Endothelial cell of umbilical vein (primary cell): ENCODE results near the gene TAF10. TPM values are rescaled to one million over a fixed set of nuclear protein-coding genes. Genes with fewer than 3 reads are reported as not detected.

Experiments used
- BruUV-seq: library from RNA; stranded (reverse); fragments of 400-500 nt; replicated peaks from 2 replicates; lab custom pipeline; 2021; lab: Mats Ljungman, UMichigan
- CTCF ChIA-PET: fragments of 300-600, 350-600 bp; sonication (Branson Sonifier 250); formaldehyde crosslinking; loops from one replicate; lab custom pipeline; 2021; ENCODE audit warnings: antibody characterized with exemption, inconsistent platforms; lab: Charles Lee
- POLR2A ChIA-PET: fragments of 300-600, 350-600 bp; sonication (Branson Sonifier 250); formaldehyde crosslinking; loops from one replicate; lab custom pipeline; 2021; ENCODE audit warnings: antibody characterized with exemption, inconsistent platforms; lab: Charles Lee
- DNase-seq: peaks from one replicate; pipeline ENCODE4 v3.0.0-alpha.2; 2011; ENCODE audit warnings: low read depth, low spot score
- FAIRE-seq: peaks from 2 replicates; lab custom pipeline; 2011; peaks lifted over from hg19 to GRCh38; lab: Jason Lieb, UNC
- H2AFZ ChIP-seq: 2 replicates; pipeline ENCODE4 v1.6.0; 2012; ENCODE audit warnings: low read depth, low read length, control low read depth, inconsistent platforms
- H3K27ac ChIP-seq: 2 replicates; pipeline ENCODE4 v1.5.1; 2011; ENCODE audit warnings: low read depth, mild to moderate bottlenecking, control low read depth, low read length, moderate library complexity; ENCODE audit not compliant: insufficient read depth
- H3K27me3 ChIP-seq, 2 experiments: 2 replicates each; pipeline versions ENCODE4 v1.6.0 to v1.6.1; 2011; ENCODE audit warnings: low read length in 2 of 2, mixed read lengths in 1 of 2; ENCODE audit not compliant: control insufficient read depth in 2 of 2, insufficient read depth in 2 of 2
- H3K36me3 ChIP-seq, 2 experiments: 2 replicates in 1 of 2; 3 replicates in 1 of 2; pipeline ENCODE4 v1.5.1; 2011; ENCODE audit warnings: low read length in 2 of 2, mild to moderate bottlenecking in 1 of 2, moderate library complexity in 1 of 2; ENCODE audit not compliant: control insufficient read depth in 2 of 2, insufficient read depth in 2 of 2; ENCODE audit errors: extremely low read depth in 1 of 2
- H3K4me1 ChIP-seq: 3 replicates; pipeline ENCODE4 v1.5.1; 2011; ENCODE audit warnings: mild to moderate bottlenecking, low read length; ENCODE audit not compliant: control insufficient read depth, insufficient read depth; ENCODE audit errors: extremely low read depth
- H3K4me2 ChIP-seq: 2 replicates; pipeline ENCODE4 v1.6.1; 2011; ENCODE audit warnings: low read length, control low read depth, mixed read lengths; ENCODE audit not compliant: insufficient read depth
- H3K4me3 ChIP-seq, 3 experiments: fragments of 200-600 bp in 1 of 3; sonication (generic), shearing (Covaris generic) in 1 of 3; replicated peaks in 1 of 3; 2 replicates each; pipeline ENCODE4 v1.5.1; 2011 to 2016; ENCODE audit warnings: control low read depth in 3 of 3, low read length in 3 of 3, mild to moderate bottlenecking in 2 of 3, inconsistent platforms in 1 of 3, low read depth in 1 of 3, moderate library complexity in 1 of 3; ENCODE audit not compliant: insufficient read depth in 1 of 3
- H3K79me2 ChIP-seq: 2 replicates; pipeline ENCODE4 v1.6.0; 2012; ENCODE audit warnings: low read length, inconsistent platforms; ENCODE audit not compliant: control insufficient read depth, insufficient read depth
- H3K9ac ChIP-seq: replicated peaks from 2 replicates; pipeline ENCODE3; 2011; ENCODE audit warnings: low read length, control low read depth; ENCODE audit not compliant: insufficient read depth; ENCODE audit errors: extremely low read depth
- H3K9me1 ChIP-seq: replicated peaks from 3 replicates; pipeline ENCODE4 v1.6.0; 2011; ENCODE audit warnings: mild to moderate bottlenecking, low read length; ENCODE audit not compliant: control insufficient read depth, insufficient read depth; ENCODE audit errors: extremely low read depth
- H3K9me3 ChIP-seq: replicated peaks from 2 replicates; pipeline ENCODE4 v1.5.1; 2012; ENCODE audit warnings: low read length, inconsistent platforms; ENCODE audit not compliant: control insufficient read depth, insufficient read depth
- H4K20me1 ChIP-seq: replicated peaks from 2 replicates; pipeline ENCODE3; 2011; ENCODE audit warnings: mild to moderate bottlenecking, low read length; ENCODE audit not compliant: control insufficient read depth, insufficient read depth; ENCODE audit errors: extremely low read depth
- CTCF ChIP-seq, 2 donors: IDR thresholded peaks; 1 replicate in 1 of 2; 2 replicates in 1 of 2; pipeline ENCODE4 v1.5.1; 2011; ENCODE audit warnings: low read length in 2 of 2, mild to moderate bottlenecking in 2 of 2, moderate library complexity in 2 of 2, control low read depth in 1 of 2, inconsistent platforms in 1 of 2, low read depth in 1 of 2; ENCODE audit not compliant: insufficient read depth in 1 of 2; ENCODE audit errors: extremely low read depth in 1 of 2
- EZH2 ChIP-seq: IDR thresholded peaks from 2 replicates; pipeline ENCODE4 v1.6.1; 2012; ENCODE audit warnings: borderline replicate concordance, low read depth, mild to moderate bottlenecking, moderate library complexity, low read length, inconsistent platforms; ENCODE audit not compliant: severe bottlenecking
- FOS ChIP-seq: IDR thresholded peaks from 2 replicates; pipeline ENCODE4 v1.6.1; 2011; ENCODE audit warnings: mild to moderate bottlenecking, low read length, moderate library complexity, borderline replicate concordance; ENCODE audit not compliant: insufficient read depth
- GATA2 ChIP-seq: IDR thresholded peaks from 2 replicates; pipeline ENCODE4 v1.7.0; 2011; ENCODE audit warnings: low read depth, mild to moderate bottlenecking, moderate library complexity, mixed read lengths, low read length; ENCODE audit not compliant: insufficient read length, insufficient read depth
- JUN ChIP-seq: IDR thresholded peaks from 2 replicates; pipeline ENCODE4 v1.6.1; 2011; ENCODE audit warnings: borderline replicate concordance, low read depth; ENCODE audit not compliant: insufficient read length, insufficient read depth
- MAX ChIP-seq: IDR thresholded peaks from 2 replicates; pipeline ENCODE4 v1.6.1; 2011; ENCODE audit not compliant: insufficient read depth, insufficient read length
- MYC ChIP-seq: IDR thresholded peaks from one replicate; pipeline ENCODE4 v1.6.1; 2011; ENCODE audit warnings: mild to moderate bottlenecking, low read depth, low read length
- POLR2A ChIP-seq: IDR thresholded peaks from 2 replicates; pipeline ENCODE4 v1.6.1; 2012; ENCODE audit warnings: low read depth, mild to moderate bottlenecking, control low read depth, low read length
- POLR2AphosphoS5 ChIP-seq: IDR thresholded peaks from 2 replicates; pipeline ENCODE4 v1.6.1; 2012; ENCODE audit warnings: low read depth, mild to moderate bottlenecking, control low read depth, low read length, moderate library complexity; ENCODE audit not compliant: insufficient read depth
- dilution Hi-C: fragments of 300-500 bp; cut with MboI; formaldehyde crosslinking; loops from one replicate; pipeline ENCODE4 v1.15.0; 2019; ENCODE audit warnings: low sequenced_read_pairs; ENCODE audit not compliant: extremely low pct_ligation_motif_present
- intact Hi-C: fragments of 100-400 bp; cut with micrococcal nuclease; formaldehyde crosslinking; loops from one replicate; pipeline ENCODE4 v1.10.0; 2022
- polyA plus RNA-seq, 4 experiments: library from polyadenylated mRNA; depleted of rRNA in 3 of 4; stranded (reverse) in 3 of 4; unstranded in 1 of 4; fragments of >200 nt; gene quantifications; 2 replicates each; pipeline versions ENCODE4 v1.2.1 to v1.2.3, GENCODE V29; 2011 to 2012; ENCODE audit warnings: missing spikeins in 1 of 4
- total RNA-seq: library from RNA; stranded (reverse); gene quantifications from 2 replicates; pipeline ENCODE4 v1.2.3, GENCODE V29; 2021

The TAF10 gene
- total and polyA plus RNA-seq, 2 donors (not counting 3 experiments of a cell fraction or from before 2014, with no cell fraction given), result 86.2 to 149 TPM

- no peaks in the 10 kb centered on the region for H4K20me1 ChIP-seq
- H3K27ac ChIP-seq, result peak overlapping the region; percentile 68
- peaks cover 8 to 14% of the 10 kb centered on the region in 2 experiments for H3K36me3 ChIP-seq
- H3K27me3 ChIP-seq, result no peaks in the 10 kb centered on the region
- FAIRE-seq (no peak), DNase-seq (no peak)
- CTCF ChIA-PET, result interaction anchor here (0.9 to 7.6 kb wide), 9 partner anchors 10 to 238 kb away, joined by 3 to 79 read pairs (median 22); partner anchors contain the start of genes ILK, MRPL17 and RRP8
- no peaks in the 10 kb centered on the region for H3K9me1 ChIP-seq
- H3K9me3 ChIP-seq, result no peaks in the 10 kb centered on the region
- no peak overlapping the region for H2AFZ ChIP-seq
- intact Hi-C loops, result loop anchor here (5.0 kb wide), 1 partner anchor 141 kb away; no protein-coding TSS in a partner anchor
- no peak overlapping the region for H3K9ac ChIP-seq
- dilution Hi-C loops, result no loop called here
- POLR2A ChIA-PET, result interaction anchor here (1.2 kb wide), 2 partner anchors 67 to 79 kb away, joined by 3 to 4 read pairs; partner anchors contain the start of gene MRPL17
- peaks cover 43% of the 10 kb centered on the region for H3K4me1 ChIP-seq
- BruUV-seq, result no TSS peak
- no peak overlapping the region for H3K4me3 ChIP-seq
- H3K79me2 ChIP-seq, result peaks cover 7% of the 10 kb centered on the region
- no peak overlapping the region for H3K4me2 ChIP-seq
- TF ChIP-seq POLR2A, result no peak
- TF ChIP-seq POLR2AphosphoS5, result no peak
- no peak for TF ChIP-seq GATA2
- TF ChIP-seq MAX, result no peak
- no peak for TF ChIP-seq FOS
- TF ChIP-seq MYC, result no peak
- TF ChIP-seq CTCF (IDR thresholded peaks at IDR 0.05; ENCODE audit: extremely low read depth in 1 of 2, insufficient read depth in 1 of 2, low read depth in 1 of 2, low read length in 2 of 2), result no peak
- TF ChIP-seq EZH2, result no peak
- TF ChIP-seq JUN, result no peak
Measured at GRCh38 chr11:6616596-6617250, 4.7 kb upstream of the TAF10 start.
